Measurements from ENCODE around the gene TPT1.
"Not testable (repeated sequence)": the region's sequence is repeated elsewhere in the genome, so short reads cannot be mapped to it uniquely, and the experiment has no call there.

Gene TPT1

GRCh38 chr13:45341034-45341798 is at the start of gene TPT1:
Gene TPT1 (minus strand): TSS chr13:45341183. CDS start chr13:45341069, 114 bp downstream.
- peak within 1 kb of the TSS; percentile 93 for H3K4me3 ChIP-seq (ENCODE audit: low read depth, low read length)

- not testable (repeated sequence) for H3K4me3 ChIP-seq (ENCODE audit: low read depth, low read length)
These were observed 49.4 kb upstream of the TPT1 start for GRCh38 chr13:45390348-45390747.

GRCh38 chr13:45388664-45389063 is 47.7 kb upstream of the TPT1 start:
- no peak overlapping the region for H3K4me3 ChIP-seq (ENCODE audit: low read depth, low read length)

GRCh38 chr13:45386892-45387575 is 46.1 kb upstream of the TPT1 start:
- H3K4me3 ChIP-seq (ENCODE audit: low read depth, low read length): not testable (repeated sequence)

GRCh38 chr13:45385907-45386553 is 45.0 kb upstream of the TPT1 start:
- H3K4me3 ChIP-seq (ENCODE audit: low read depth, low read length): no peak overlapping the region

- H3K4me3 ChIP-seq (ENCODE audit: low read depth, low read length): no peak overlapping the region
These were observed 44.3 kb upstream of the TPT1 start for GRCh38 chr13:45385320-45385719.

GRCh38 chr13:45384474-45385174 is 43.6 kb upstream of the TPT1 start:
- H3K4me3 ChIP-seq (ENCODE audit: low read depth, low read length): no peak overlapping the region

- H3K4me3 ChIP-seq (ENCODE audit: low read depth, low read length): not testable (repeated sequence)
These were observed 41.8 kb upstream of the TPT1 start for GRCh38 chr13:45382739-45383138.

GRCh38 chr13:45381196-45381595 is 40.2 kb upstream of the TPT1 start:
- H3K4me3 ChIP-seq (ENCODE audit: low read depth, low read length): no peak overlapping the region

GRCh38 chr13:45380708-45381107 is 39.7 kb upstream of the TPT1 start:
- not testable (repeated sequence) for H3K4me3 ChIP-seq (ENCODE audit: low read depth, low read length)

- H3K4me3 ChIP-seq (ENCODE audit: low read depth, low read length): not testable (repeated sequence)
These were observed 38.5 kb upstream of the TPT1 start for GRCh38 chr13:45379516-45379915.

GRCh38 chr13:45378786-45379185 is 37.8 kb upstream of the TPT1 start:
- not testable (repeated sequence) for H3K4me3 ChIP-seq (ENCODE audit: low read depth, low read length)

- H3K4me3 ChIP-seq (ENCODE audit: low read depth, low read length): not testable (repeated sequence)
These were observed 36.3 kb upstream of the TPT1 start for GRCh38 chr13:45377314-45377713.

- not testable (repeated sequence) for H3K4me3 ChIP-seq (ENCODE audit: low read depth, low read length)
These were observed 35.7 kb upstream of the TPT1 start for GRCh38 chr13:45376651-45377050.

- no peak overlapping the region for H3K4me3 ChIP-seq (ENCODE audit: low read depth, low read length)
These were observed 33.9 kb upstream of the TPT1 start for GRCh38 chr13:45374917-45375316.

GRCh38 chr13:45373162-45373547 is 32.2 kb upstream of the TPT1 start:
- H3K4me3 ChIP-seq (ENCODE audit: low read depth, low read length): no peak overlapping the region

GRCh38 chr13:45372189-45373161 is 31.5 kb upstream of the TPT1 start:
- H3K4me3 ChIP-seq (ENCODE audit: low read depth, low read length): no peak overlapping the region

GRCh38 chr13:45370922-45371406 is 30.0 kb upstream of the TPT1 start:
- H3K4me3 ChIP-seq (ENCODE audit: low read depth, low read length): no peak overlapping the region

- H3K4me3 ChIP-seq (ENCODE audit: low read depth, low read length): no peak overlapping the region
These were observed 28.1 kb upstream of the TPT1 start for GRCh38 chr13:45369116-45369515.

GRCh38 chr13:45368571-45368970 is 27.6 kb upstream of the TPT1 start:
- no peak overlapping the region for H3K4me3 ChIP-seq (ENCODE audit: low read depth, low read length)

Measured in iPS-11a (cell line).